MM.1S (cell line): Measurements from ENCODE around the gene COL6A3.

Experiments
- CTCF ChIP-seq: fragments of 300-600 bp; sonication (generic); IDR thresholded peaks from 2 replicates; pipeline ENCODE4 v1.5.1; 2016; ENCODE audit warnings: antibody characterized with exemption, low read length, mixed read lengths
- EZH2phosphoT487 ChIP-seq: fragments of 300-600 bp; sonication (generic); IDR thresholded peaks from 2 replicates; pipeline ENCODE4 v1.6.1; 2018; ENCODE audit warnings: antibody characterized with exemption, low read length

- TF ChIP-seq CTCF, result no peak
- no peak for TF ChIP-seq EZH2phosphoT487
Measured at GRCh38 chr2:237314198-237314597, 99.8 kb downstream of the COL6A3 start.
